ENCODE results near the gene SIRT6.
"Not testable (repeated sequence)": the region's sequence is repeated elsewhere in the genome, so short reads cannot be mapped to it uniquely, and the experiment has no call there.

The SIRT6 gene

GRCh38 chr19:4198467-4199126 lies 16.2 kb upstream of the SIRT6 start:
- no peak for DNase-seq

GRCh38 chr19:4197625-4198466 lies 15.5 kb upstream of the SIRT6 start:
- DNase-seq, result no peak

- no peak for DNase-seq
Measured at GRCh38 chr19:4197228-4197624, 14.9 kb upstream of the SIRT6 start.

- DNase-seq, result no peak
Measured at GRCh38 chr19:4196587-4197148, 14.3 kb upstream of the SIRT6 start.

- DNase-seq, result no peak
Measured at GRCh38 chr19:4196009-4196408, 13.6 kb upstream of the SIRT6 start.

GRCh38 chr19:4194353-4194752 lies 12.0 kb upstream of the SIRT6 start:
- DNase-seq, result no peak

GRCh38 chr19:4192537-4192936 lies 10.2 kb upstream of the SIRT6 start:
- DNase-seq, result not testable (repeated sequence)

- DNase-seq, result no peak
Measured at GRCh38 chr19:4189641-4190040, 7.3 kb upstream of the SIRT6 start.

GRCh38 chr19:4187313-4188122 lies 5.2 kb upstream of the SIRT6 start:
- no peak for DNase-seq

GRCh38 chr19:4186087-4186993 lies 4.0 kb upstream of the SIRT6 start:
- no peak for DNase-seq

GRCh38 chr19:4185413-4186086 lies 3.2 kb upstream of the SIRT6 start:
- no peak for DNase-seq

GRCh38 chr19:4184718-4185352 lies 2.5 kb upstream of the SIRT6 start:
- no peak for DNase-seq

GRCh38 chr19:4183967-4184717 lies 1.8 kb upstream of the SIRT6 start:
- DNase-seq, result no peak

GRCh38 chr19:4181053-4181508 lies 1.3 kb downstream of the SIRT6 start:
- DNase-seq, result no peak

GRCh38 chr19:4178990-4179389 lies 3.4 kb downstream of the SIRT6 start:
- no peak for DNase-seq

- no peak for DNase-seq
Measured at GRCh38 chr19:4177146-4177545, 5.2 kb downstream of the SIRT6 start.

- DNase-seq, result no peak
Measured at GRCh38 chr19:4175669-4175931, 6.8 kb downstream of the SIRT6 start.

GRCh38 chr19:4174895-4175668 lies 7.3 kb downstream of the SIRT6 start:
- DNase-seq, result no peak

- DNase-seq, result no peak
Measured at GRCh38 chr19:4174213-4174894, 8.0 kb downstream of the SIRT6 start.

Data from NCI-H1048 (cell line).